Tibial nerve (tissue), 4 donors: Measurements from ENCODE around the gene IMPG2.

Experiments
- EP300 ChIP-seq, 2 donors: sonication (generic); formaldehyde crosslinking; IDR thresholded peaks; one replicate each; pipeline ENCODE4 v1.6.1; 2017; ENCODE audit warnings: antibody characterized with exemption in 2 of 2, mild to moderate bottlenecking in 1 of 2
- POLR2A ChIP-seq, 2 donors: fragments of 450-650 bp; IDR thresholded peaks; one replicate each; pipeline ENCODE4 v1.6.1; 2017; ENCODE audit warnings: antibody characterized with exemption in 2 of 2, mild to moderate bottlenecking in 2 of 2, moderate library complexity in 2 of 2
- TF ChIP-seq, protein P1 (sequence below), 5 experiments: fragments of 200-600 bp in 3 of 5; fragments of 450-650 bp in 2 of 5; sonication (generic) in 3 of 5; IDR thresholded peaks; one replicate each; pipeline ENCODE4 v1.5.1; 2016 to 2019; ENCODE audit warnings: antibody characterized with exemption in 5 of 5, mild to moderate bottlenecking in 3 of 5, moderate library complexity in 2 of 5

DNA sequence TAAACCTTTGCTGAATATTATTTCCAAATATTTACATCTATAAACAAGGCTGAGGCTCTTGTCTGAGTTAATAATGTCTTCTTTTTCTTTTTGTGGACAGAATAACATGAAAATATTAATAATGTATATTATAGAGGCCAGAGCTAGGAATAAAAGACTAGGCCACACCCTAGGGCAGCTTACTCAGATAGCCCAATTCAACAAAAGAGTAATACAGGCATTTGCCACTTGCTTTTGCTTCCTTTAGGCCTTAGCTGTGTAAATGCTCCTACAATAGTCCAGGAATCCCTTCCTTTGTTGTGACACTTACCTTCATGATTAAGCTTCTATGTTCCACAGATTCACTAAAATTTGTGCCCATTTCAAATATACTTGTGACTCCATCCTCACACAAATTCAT, 16.5 kb downstream of the IMPG2 start:
- TF ChIP-seq POLR2A (IDR thresholded peaks at IDR 0.05) (no peak), EP300 (IDR thresholded peaks at IDR 0.05) (no peak)
- TF ChIP-seq, protein P1, sequence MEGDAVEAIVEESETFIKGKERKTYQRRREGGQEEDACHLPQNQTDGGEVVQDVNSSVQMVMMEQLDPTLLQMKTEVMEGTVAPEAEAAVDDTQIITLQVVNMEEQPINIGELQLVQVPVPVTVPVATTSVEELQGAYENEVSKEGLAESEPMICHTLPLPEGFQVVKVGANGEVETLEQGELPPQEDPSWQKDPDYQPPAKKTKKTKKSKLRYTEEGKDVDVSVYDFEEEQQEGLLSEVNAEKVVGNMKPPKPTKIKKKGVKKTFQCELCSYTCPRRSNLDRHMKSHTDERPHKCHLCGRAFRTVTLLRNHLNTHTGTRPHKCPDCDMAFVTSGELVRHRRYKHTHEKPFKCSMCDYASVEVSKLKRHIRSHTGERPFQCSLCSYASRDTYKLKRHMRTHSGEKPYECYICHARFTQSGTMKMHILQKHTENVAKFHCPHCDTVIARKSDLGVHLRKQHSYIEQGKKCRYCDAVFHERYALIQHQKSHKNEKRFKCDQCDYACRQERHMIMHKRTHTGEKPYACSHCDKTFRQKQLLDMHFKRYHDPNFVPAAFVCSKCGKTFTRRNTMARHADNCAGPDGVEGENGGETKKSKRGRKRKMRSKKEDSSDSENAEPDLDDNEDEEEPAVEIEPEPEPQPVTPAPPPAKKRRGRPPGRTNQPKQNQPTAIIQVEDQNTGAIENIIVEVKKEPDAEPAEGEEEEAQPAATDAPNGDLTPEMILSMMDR (IDR thresholded peaks at IDR 0.05): no peak
